OCI-LY3 (cell line): ENCODE measurements around the gene ANKRD33.

Experiments
- H2AFZ ChIP-seq: fragments of 200-600, 300-600 bp; shearing (Covaris generic); 2 replicates; pipeline ENCODE4 v1.6.0; 2014; ENCODE audit warnings: antibody characterized with exemption, low read depth, low read length
- H3K27ac ChIP-seq: fragments of 200-600, 300-600 bp; sonication (generic); 2 replicates; pipeline ENCODE4 v1.5.1; 2014; ENCODE audit warnings: mild to moderate bottlenecking, low read length, moderate library complexity, mixed read lengths
- H3K27me3 ChIP-seq: fragments of 200-600, 300-600 bp; sonication (generic); 2 replicates; pipeline ENCODE4 v1.6.1; 2014; ENCODE audit warnings: low read depth, low read length, mixed read lengths
- H3K36me3 ChIP-seq: fragments of 200-600, 300-600 bp; sonication (generic); replicated peaks from 2 replicates; pipeline ENCODE3; 2014; ENCODE audit warnings: low read depth, low read length, mixed read lengths
- H3K4me1 ChIP-seq: fragments of 300-600, 200-600 bp; sonication (generic); 2 replicates; pipeline ENCODE4 v1.6.1; 2014; ENCODE audit warnings: low read length, mixed read lengths
- H3K4me2 ChIP-seq: fragments of 200-600, 300-600 bp; sonication (generic); 2 replicates; pipeline ENCODE4 v1.6.1; 2014; ENCODE audit warnings: low read length, mixed read lengths
- H3K4me3 ChIP-seq: fragments of 300-600, 200-600 bp; sonication (generic); 2 replicates; pipeline ENCODE4 v1.5.1; 2014; ENCODE audit warnings: antibody characterized with exemption, mild to moderate bottlenecking, low read length, moderate library complexity
- H3K79me2 ChIP-seq: fragments of 300-600, 200-600 bp; shearing (Covaris generic); 2 replicates; pipeline ENCODE4 v1.6.1; 2014; ENCODE audit warnings: mild to moderate bottlenecking, low read length, mixed read lengths
- H3K9ac ChIP-seq: fragments of 300-600, 200-600 bp; shearing (Covaris generic); 2 replicates; pipeline ENCODE4 v1.6.0; 2014; ENCODE audit warnings: mild to moderate bottlenecking, low read length, moderate library complexity
- H3K9me3 ChIP-seq: fragments of 200-600, 300-600 bp; shearing (Covaris generic); 2 replicates; pipeline ENCODE4 v1.6.1; 2014; ENCODE audit warnings: low read length, mixed read lengths; ENCODE audit not compliant: insufficient read depth
- H4K20me1 ChIP-seq: fragments of 200-600, 300-600 bp; sonication (generic); 2 replicates; pipeline ENCODE4 v1.6.1; 2016; ENCODE audit warnings: low read length, mixed read lengths; ENCODE audit not compliant: insufficient read depth
- EZH2phosphoT487 ChIP-seq: fragments of 200-600 bp; shearing (Covaris generic); IDR thresholded peaks from 2 replicates; pipeline ENCODE4 v1.6.1; 2018; ENCODE audit warnings: antibody characterized with exemption, mixed run types, low read depth
- TF ChIP-seq, protein P1 (sequence below): fragments of 200-600, 300-600 bp; sonication (generic); IDR thresholded peaks from 2 replicates; pipeline ENCODE4 v1.5.1; 2014; ENCODE audit warnings: antibody characterized with exemption, low read length, low read depth

The ANKRD33 gene

DNA sequence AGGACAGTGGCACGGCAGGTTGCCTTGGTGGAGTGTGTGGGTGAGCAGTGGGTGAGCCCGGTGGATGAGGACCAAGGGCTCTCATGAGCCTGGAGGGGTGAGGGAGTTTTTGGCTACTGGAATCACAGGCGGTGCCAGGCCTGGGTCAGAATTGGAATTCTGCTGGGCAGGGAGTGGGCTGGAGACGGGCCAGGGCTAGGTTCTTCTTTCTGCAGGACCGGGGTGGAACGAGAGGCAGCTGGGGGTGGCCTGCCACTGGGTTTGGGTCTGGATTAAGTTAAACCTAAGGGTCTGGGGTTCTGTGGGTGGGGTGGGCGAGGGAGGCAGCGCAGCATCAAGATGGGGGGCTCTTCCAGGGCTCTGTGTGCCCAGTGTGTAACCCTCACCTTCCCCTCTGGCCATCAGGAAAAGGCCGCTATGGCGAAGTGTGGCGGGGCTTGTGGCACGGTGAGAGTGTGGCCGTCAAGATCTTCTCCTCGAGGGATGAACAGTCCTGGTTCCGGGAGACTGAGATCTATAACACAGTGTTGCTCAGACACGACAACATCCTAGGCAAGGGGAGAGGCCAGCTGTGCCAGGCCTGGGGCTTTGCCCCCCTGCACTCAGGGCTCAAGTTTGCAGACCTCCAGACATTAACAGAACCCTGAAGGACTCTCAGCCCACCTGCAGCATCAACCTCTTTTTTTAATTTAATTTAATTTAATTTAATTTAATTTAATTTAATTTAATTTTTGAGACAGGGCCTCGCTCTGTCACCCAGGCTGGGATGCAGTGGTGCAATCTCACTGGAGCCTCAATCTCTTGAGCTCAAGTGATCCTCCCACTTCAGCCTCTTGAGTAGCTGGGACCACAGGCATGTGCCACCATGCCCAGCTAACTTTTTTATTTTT, 26.4 kb downstream of the ANKRD33 start:
- H2AFZ ChIP-seq, result no peak overlapping the region
- no peaks in the 10 kb centered on the region for H3K79me2 ChIP-seq
- H3K36me3 ChIP-seq, result no peaks in the 10 kb centered on the region
- no peak overlapping the region for H3K9ac ChIP-seq
- no peaks in the 10 kb centered on the region for H4K20me1 ChIP-seq
- no peak overlapping the region for H3K27ac ChIP-seq
- no peak overlapping the region for H3K4me3 ChIP-seq
- peaks cover 6% of the 10 kb centered on the region; the same call in 1 of the 2 replicates for H3K4me1 ChIP-seq
- no peak overlapping the region for H3K4me2 ChIP-seq
- peaks cover 10% of the 10 kb centered on the region for H3K27me3 ChIP-seq
- no peaks in the 10 kb centered on the region for H3K9me3 ChIP-seq
- no peak for TF ChIP-seq EZH2phosphoT487

DNA sequence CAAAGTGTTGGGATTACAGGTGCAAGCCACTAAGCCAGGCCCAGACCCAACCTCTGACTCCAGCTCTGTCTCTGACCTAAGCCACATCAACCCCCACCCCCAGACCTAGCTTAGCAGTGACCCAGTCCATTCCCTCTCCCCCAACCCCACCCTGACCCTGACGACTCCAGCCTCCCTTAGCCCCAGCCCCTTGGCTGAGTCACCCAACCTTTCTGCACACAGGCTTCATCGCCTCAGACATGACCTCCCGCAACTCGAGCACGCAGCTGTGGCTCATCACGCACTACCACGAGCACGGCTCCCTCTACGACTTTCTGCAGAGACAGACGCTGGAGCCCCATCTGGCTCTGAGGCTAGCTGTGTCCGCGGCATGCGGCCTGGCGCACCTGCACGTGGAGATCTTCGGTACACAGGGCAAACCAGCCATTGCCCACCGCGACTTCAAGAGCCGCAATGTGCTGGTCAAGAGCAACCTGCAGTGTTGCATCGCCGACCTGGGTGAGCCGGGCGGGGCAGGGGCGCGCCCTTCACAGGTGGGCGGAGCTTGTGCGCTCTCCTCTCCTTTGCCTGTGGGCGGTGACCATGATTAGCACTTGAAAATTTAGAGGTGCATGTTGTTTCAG, 27.2 kb downstream of the ANKRD33 start:
- Histone ChIP-seq H3K27ac (no peak overlapping the region), H3K4me3 (no peak overlapping the region), H3K4me1 (peaks cover 6% of the 10 kb centered on the region; the same call in 1 of the 2 replicates), H2AFZ (no peak overlapping the region), H3K36me3 (no peaks in the 10 kb centered on the region), H3K27me3 (peaks cover 4% of the 10 kb centered on the region), H3K9me3 (no peaks in the 10 kb centered on the region), H4K20me1 (no peaks in the 10 kb centered on the region), H3K9ac (no peak overlapping the region), H3K4me2 (no peak overlapping the region), H3K79me2 (no peaks in the 10 kb centered on the region)
- no peak for TF ChIP-seq EZH2phosphoT487
- TF ChIP-seq, protein P1, sequence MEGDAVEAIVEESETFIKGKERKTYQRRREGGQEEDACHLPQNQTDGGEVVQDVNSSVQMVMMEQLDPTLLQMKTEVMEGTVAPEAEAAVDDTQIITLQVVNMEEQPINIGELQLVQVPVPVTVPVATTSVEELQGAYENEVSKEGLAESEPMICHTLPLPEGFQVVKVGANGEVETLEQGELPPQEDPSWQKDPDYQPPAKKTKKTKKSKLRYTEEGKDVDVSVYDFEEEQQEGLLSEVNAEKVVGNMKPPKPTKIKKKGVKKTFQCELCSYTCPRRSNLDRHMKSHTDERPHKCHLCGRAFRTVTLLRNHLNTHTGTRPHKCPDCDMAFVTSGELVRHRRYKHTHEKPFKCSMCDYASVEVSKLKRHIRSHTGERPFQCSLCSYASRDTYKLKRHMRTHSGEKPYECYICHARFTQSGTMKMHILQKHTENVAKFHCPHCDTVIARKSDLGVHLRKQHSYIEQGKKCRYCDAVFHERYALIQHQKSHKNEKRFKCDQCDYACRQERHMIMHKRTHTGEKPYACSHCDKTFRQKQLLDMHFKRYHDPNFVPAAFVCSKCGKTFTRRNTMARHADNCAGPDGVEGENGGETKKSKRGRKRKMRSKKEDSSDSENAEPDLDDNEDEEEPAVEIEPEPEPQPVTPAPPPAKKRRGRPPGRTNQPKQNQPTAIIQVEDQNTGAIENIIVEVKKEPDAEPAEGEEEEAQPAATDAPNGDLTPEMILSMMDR, result no peak

DNA sequence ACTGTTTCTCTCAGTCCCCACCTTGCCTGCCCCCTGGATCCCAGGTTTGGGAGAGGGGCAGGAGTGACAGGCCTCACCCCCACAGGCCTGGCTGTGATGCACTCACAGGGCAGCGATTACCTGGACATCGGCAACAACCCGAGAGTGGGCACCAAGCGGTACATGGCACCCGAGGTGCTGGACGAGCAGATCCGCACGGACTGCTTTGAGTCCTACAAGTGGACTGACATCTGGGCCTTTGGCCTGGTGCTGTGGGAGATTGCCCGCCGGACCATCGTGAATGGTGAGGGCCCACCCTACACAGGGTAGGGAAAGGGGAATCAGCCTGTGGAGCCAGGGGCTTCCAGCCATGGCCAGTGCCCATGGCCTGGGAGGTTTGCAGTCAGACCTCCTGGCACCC, 28.0 kb downstream of the ANKRD33 start:
- Histone ChIP-seq H2AFZ (no peak overlapping the region), H3K27me3 (no peaks in the 10 kb centered on the region), H3K79me2 (no peaks in the 10 kb centered on the region), H3K9ac (no peak overlapping the region), H3K27ac (no peak overlapping the region), H3K4me1 (peaks cover 6% of the 10 kb centered on the region; the same call in 1 of the 2 replicates), H3K36me3 (no peaks in the 10 kb centered on the region), H3K9me3 (no peaks in the 10 kb centered on the region), H4K20me1 (no peaks in the 10 kb centered on the region), H3K4me3 (no peak overlapping the region), H3K4me2 (no peak overlapping the region)
- no peak for TF ChIP-seq EZH2phosphoT487
- TF ChIP-seq, protein P1, result no peak

DNA sequence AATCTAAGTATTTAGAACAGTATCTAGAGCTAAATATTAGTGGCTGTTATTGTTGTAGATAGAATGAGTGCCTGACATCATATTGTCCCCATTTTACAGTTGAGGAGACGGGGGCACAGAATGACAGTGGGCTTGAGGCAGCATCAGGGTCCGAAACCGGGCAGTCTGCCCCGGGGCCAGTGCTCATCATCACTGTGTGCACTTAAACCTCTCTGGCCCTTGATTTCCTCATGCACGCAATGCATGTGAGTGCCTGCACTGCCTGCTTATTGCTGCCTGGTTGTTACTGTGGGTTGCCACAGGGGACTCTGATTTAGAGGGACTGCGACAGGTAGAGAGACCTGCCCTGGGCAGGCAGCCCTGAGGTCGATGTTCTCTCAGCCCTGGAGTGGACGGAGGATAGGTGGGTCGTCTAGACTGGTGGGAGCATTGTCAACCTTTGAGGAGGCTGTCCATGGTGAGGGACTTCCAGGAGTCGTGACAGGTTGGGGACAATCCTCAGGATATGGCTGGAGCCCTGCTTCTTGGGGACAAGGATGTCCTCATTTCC, 29.2 kb downstream of the ANKRD33 start:
- Histone ChIP-seq H4K20me1 (no peaks in the 10 kb centered on the region), H3K4me2 (no peak overlapping the region), H3K27me3 (no peaks in the 10 kb centered on the region), H3K4me1 (peaks cover 3% of the 10 kb centered on the region; the same call in 1 of the 2 replicates), H3K36me3 (no peaks in the 10 kb centered on the region), H3K4me3 (no peak overlapping the region), H3K79me2 (no peaks in the 10 kb centered on the region), H3K27ac (no peak overlapping the region), H3K9me3 (no peaks in the 10 kb centered on the region), H3K9ac (no peak overlapping the region), H2AFZ (no peak overlapping the region)
- TF ChIP-seq EZH2phosphoT487, result no peak
- TF ChIP-seq, protein P1, result no peak
